Endothelial cell (in vitro differentiated cells): ENCODE data around the gene EXPH5. TPM values are rescaled to one million over a fixed set of nuclear protein-coding genes. Genes with fewer than 3 reads are reported as not detected.

Experiments used
- DNase-seq: peaks from one replicate; pipeline ENCODE4 v3.0.0; 2021; ENCODE audit warnings: low spot score
- H3K27ac Mint-ChIP-seq: one replicate; pipeline ENCODE4 v1.8.0; 2021; ENCODE audit warnings: mixed read lengths, inconsistent platforms; ENCODE audit not compliant: unreplicated experiment
- H3K27me3 Mint-ChIP-seq: one replicate; pipeline ENCODE4 v1.8.0; 2021; ENCODE audit warnings: mild to moderate bottlenecking, moderate library complexity, mixed read lengths, inconsistent platforms; ENCODE audit not compliant: unreplicated experiment
- H3K36me3 Mint-ChIP-seq: one replicate; pipeline ENCODE4 v1.8.0; 2021; ENCODE audit warnings: mild to moderate bottlenecking, low read depth, mixed read lengths, inconsistent platforms; ENCODE audit not compliant: unreplicated experiment
- H3K4me1 Mint-ChIP-seq: one replicate; pipeline ENCODE4 v1.8.0; 2021; ENCODE audit warnings: mild to moderate bottlenecking, mixed read lengths, inconsistent platforms; ENCODE audit not compliant: unreplicated experiment
- H3K4me3 Mint-ChIP-seq: one replicate; pipeline ENCODE4 v1.8.0; 2021; ENCODE audit warnings: mild to moderate bottlenecking, mixed read lengths, inconsistent platforms; ENCODE audit not compliant: unreplicated experiment
- H3K9me3 Mint-ChIP-seq: one replicate; pipeline ENCODE4 v1.8.0; 2021; ENCODE audit warnings: mixed read lengths, inconsistent platforms; ENCODE audit not compliant: unreplicated experiment
- total RNA-seq: library from RNA; stranded (reverse); fragmentation: NEBNext Ultra II Directional; extraction: Animal tissue kit (Norgen Biotek cat#: 25700); gene quantifications from one replicate; pipeline ENCODE4 v1.2.1, GENCODE V29; 2021; ENCODE audit not compliant: unreplicated experiment
- TF ChIP-seq, protein P1 (sequence below): fragments of 200-600 bp; sonication (generic); IDR thresholded peaks from one replicate; pipeline ENCODE4 v1.5.0; 2021; ENCODE audit warnings: antibody characterized with exemption; ENCODE audit not compliant: unreplicated experiment

The EXPH5 gene
- total RNA-seq, 1 donor from 2014 or later, result 0.62 TPM

DNA sequence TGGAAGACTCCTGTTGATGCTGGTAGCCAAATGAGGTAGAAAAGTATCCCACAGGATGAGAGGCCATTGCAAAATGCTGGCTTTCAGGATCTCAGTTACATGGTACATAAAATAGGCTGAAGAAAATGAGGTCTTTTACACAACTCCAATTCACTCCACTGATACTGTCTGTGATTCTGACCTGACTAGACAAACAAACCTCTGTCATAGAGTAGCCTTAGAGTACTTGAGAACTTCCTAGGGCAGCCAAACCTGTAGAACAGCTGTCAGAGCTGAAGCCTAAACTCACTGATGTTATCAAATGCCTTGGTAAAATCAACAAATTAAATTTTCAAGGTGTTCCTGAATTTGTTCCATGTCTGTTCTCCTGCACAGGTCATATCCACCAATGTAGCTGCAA lies 69.1 kb downstream of the EXPH5 start:
- TF ChIP-seq, protein P1, sequence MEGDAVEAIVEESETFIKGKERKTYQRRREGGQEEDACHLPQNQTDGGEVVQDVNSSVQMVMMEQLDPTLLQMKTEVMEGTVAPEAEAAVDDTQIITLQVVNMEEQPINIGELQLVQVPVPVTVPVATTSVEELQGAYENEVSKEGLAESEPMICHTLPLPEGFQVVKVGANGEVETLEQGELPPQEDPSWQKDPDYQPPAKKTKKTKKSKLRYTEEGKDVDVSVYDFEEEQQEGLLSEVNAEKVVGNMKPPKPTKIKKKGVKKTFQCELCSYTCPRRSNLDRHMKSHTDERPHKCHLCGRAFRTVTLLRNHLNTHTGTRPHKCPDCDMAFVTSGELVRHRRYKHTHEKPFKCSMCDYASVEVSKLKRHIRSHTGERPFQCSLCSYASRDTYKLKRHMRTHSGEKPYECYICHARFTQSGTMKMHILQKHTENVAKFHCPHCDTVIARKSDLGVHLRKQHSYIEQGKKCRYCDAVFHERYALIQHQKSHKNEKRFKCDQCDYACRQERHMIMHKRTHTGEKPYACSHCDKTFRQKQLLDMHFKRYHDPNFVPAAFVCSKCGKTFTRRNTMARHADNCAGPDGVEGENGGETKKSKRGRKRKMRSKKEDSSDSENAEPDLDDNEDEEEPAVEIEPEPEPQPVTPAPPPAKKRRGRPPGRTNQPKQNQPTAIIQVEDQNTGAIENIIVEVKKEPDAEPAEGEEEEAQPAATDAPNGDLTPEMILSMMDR, result no peak
- no peaks in the 10 kb centered on the region for H3K27me3 Mint-ChIP-seq
- no peak for DNase-seq
- H3K27ac Mint-ChIP-seq, result no peak overlapping the region
- H3K36me3 Mint-ChIP-seq, result no peaks in the 10 kb centered on the region
- H3K4me3 Mint-ChIP-seq, result no peak overlapping the region
- H3K9me3 Mint-ChIP-seq, result no peaks in the 10 kb centered on the region
- H3K4me1 Mint-ChIP-seq, result no peaks in the 10 kb centered on the region

DNA sequence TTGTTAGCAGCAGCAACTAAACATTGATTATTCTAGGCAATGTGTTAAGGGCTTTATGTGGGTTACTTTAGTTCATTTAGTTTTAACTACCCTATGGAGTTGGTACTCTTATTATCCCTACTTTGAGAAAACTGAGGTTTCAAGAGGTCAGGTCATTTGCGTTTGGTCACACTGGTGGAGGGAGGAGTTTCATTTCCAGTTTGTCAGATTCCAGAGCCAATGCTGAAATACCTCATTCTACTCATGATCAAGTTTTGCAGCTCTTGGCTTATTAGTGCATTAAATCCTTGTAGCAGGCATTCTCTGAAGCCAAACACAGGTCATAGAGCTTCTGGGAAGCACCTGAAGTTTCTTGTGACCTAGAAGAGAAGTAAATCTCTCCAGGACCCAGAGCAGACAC lies 71.2 kb downstream of the EXPH5 start:
- no peak overlapping the region for H3K4me3 Mint-ChIP-seq
- no peak overlapping the region for H3K27ac Mint-ChIP-seq
- DNase-seq, result no peak
- no peaks in the 10 kb centered on the region for H3K36me3 Mint-ChIP-seq
- H3K27me3 Mint-ChIP-seq, result no peaks in the 10 kb centered on the region
- TF ChIP-seq, protein P1, result no peak
- H3K9me3 Mint-ChIP-seq, result no peaks in the 10 kb centered on the region
- H3K4me1 Mint-ChIP-seq, result no peaks in the 10 kb centered on the region

DNA sequence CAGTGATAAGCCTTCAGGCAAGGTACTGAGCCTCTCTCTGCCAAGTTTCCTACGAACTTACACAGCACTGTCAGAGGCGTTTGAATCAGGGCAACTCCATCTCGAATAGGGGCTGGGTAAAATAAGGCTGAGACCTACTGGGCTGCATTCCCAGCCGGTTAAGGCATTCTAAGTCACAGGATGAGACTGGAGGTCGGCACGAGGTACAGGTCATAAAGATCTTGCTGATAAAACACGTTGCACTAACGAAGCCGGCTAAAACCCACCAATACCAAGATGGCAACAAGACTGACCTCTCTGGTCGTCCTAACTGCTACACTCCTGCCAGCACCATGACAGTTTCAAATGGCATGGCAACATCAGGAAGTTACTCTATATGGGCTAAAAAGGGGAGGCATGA lies 75.0 kb downstream of the EXPH5 start:
- DNase-seq, result no peak
- TF ChIP-seq, protein P1, result no peak
- Mint-ChIP-seq H3K9me3 (no peaks in the 10 kb centered on the region), H3K36me3 (no peaks in the 10 kb centered on the region), H3K27me3 (no peaks in the 10 kb centered on the region), H3K27ac (no peak overlapping the region), H3K4me1 (no peaks in the 10 kb centered on the region), H3K4me3 (no peak overlapping the region)

DNA sequence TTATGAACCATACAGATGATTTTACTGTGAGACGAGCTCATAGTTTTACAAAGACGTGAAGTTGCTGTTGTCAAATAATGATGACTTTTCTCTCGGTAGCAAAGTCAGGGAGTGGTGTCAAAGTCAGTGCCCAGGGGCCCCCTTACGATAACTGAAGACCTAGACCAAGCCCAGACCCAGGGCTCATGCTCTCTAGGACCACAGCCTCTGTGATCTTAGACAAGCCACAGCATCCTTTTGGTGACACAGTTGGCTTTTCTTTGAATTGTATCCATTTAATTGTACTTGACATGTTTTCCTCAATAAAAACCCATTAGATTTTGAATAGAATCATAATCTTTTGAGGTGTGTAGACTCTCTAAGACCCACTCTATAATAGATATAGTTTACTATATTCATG lies 77.4 kb downstream of the EXPH5 start:
- no peaks in the 10 kb centered on the region for H3K36me3 Mint-ChIP-seq

DNA sequence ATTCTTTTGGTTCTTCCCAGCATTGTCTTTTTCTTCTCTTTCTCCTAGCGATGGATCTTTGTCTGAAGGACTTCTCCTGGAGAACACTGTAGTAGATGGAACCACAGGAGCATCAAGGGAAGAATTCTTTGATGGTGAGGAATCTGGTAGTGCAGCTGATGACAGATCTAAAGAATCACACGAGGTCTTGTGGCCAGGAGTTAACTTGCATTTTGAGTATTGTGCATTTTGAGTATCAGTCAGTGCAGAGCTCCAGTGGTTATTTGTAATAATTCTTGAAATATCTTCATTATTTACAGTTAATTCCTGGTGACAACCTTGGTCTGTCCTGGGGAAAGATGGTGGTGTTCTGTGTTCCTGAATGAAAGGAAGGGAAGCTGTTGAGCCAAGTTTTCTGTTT lies 80.9 kb downstream of the EXPH5 start:
- Mint-ChIP-seq H3K36me3 (no peaks in the 10 kb centered on the region), H3K9me3 (no peaks in the 10 kb centered on the region), H3K27ac (no peak overlapping the region), H3K27me3 (no peaks in the 10 kb centered on the region), H3K4me1 (no peaks in the 10 kb centered on the region), H3K4me3 (no peak overlapping the region)
- TF ChIP-seq, protein P1, result no peak
- no peak for DNase-seq

More for the DNA sequence above, 77.4 kb downstream of the EXPH5 start:
- Mint-ChIP-seq H3K4me3 (no peak overlapping the region), H3K27ac (no peak overlapping the region), H3K4me1 (no peaks in the 10 kb centered on the region), H3K9me3 (no peaks in the 10 kb centered on the region), H3K27me3 (no peaks in the 10 kb centered on the region)
- no peak for DNase-seq
- TF ChIP-seq, protein P1, result no peak
